GM12801 (cell line): ENCODE measurements around the gene COPS4.

ENCODE experiments used
- CTCF ChIP-seq: IDR thresholded peaks from one replicate; pipeline ENCODE4 v1.5.1; 2011; ENCODE audit warnings: control low read depth; ENCODE audit not compliant: insufficient read length; ENCODE audit errors: extremely low read depth

COPS4 gene

DNA sequence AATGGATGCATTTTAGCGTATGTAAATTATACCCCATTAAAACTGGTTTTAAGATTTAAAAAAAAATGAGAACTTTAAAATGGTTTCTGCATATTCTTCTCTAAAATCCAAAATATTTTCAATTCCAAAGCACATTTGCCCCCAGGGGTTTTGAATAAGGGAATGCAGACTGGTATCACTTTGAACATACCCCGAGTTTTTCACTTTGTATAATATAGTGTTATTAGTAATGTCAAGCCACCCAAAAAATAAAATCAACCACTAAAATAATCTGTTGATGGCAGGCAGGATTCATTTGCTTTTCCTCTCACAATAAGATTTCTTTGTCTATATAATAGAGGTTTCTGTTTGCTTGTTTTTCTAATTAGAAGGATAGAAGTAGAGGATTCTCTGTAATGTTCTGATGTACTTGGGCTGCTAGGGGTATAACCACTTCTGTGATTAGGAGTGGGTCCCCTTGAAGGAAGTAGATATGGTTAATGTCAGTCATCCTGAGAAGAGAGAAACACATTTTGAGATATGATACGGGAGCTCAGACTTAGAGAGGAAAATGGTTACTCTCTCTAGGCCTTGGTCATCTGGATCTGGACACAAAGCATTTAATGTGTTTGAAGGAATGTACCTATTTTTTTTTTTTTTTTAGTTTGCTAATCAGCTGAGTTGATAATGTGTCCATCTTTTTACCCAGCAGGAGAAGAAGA lies 15.0 kb upstream of the COPS4 start:
- no peak for TF ChIP-seq CTCF

GRCh38 chr4:83022724-83023450 lies 12.1 kb upstream of the COPS4 start:
- no peak for TF ChIP-seq CTCF

GRCh38 chr4:83024233-83024632 lies 10.8 kb upstream of the COPS4 start:
- no peak for TF ChIP-seq CTCF

- no peak for TF ChIP-seq CTCF
Measured at GRCh38 chr4:83025563-83025962, 9.4 kb upstream of the COPS4 start.

GRCh38 chr4:83028976-83029375 lies 6.0 kb upstream of the COPS4 start:
- TF ChIP-seq CTCF = no peak

DNA sequence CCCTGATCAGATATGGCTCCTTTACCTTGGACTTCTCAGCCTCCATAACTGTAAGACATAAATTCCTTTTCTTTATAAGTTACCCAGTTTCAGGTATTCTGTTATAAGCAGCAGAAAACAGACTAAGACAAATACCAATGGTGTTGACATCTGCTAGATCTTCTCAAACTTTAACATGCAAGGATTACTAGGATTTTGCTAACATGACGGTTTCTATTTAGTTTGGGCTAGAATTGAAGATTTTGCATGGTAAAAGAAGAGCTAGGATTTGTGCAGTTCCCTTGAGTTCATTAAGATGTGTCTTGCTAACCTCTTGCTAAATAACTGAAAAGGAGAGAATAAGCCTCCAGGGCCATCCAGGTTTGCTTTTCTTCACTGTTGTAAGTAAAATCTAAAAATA lies 5.3 kb upstream of the COPS4 start:
- no peak for TF ChIP-seq CTCF

GRCh38 chr4:83036991-83037665 lies 2.1 kb downstream of the COPS4 start:
- TF ChIP-seq CTCF = no peak
